ENCODE data around the gene SCTR.

DNA sequence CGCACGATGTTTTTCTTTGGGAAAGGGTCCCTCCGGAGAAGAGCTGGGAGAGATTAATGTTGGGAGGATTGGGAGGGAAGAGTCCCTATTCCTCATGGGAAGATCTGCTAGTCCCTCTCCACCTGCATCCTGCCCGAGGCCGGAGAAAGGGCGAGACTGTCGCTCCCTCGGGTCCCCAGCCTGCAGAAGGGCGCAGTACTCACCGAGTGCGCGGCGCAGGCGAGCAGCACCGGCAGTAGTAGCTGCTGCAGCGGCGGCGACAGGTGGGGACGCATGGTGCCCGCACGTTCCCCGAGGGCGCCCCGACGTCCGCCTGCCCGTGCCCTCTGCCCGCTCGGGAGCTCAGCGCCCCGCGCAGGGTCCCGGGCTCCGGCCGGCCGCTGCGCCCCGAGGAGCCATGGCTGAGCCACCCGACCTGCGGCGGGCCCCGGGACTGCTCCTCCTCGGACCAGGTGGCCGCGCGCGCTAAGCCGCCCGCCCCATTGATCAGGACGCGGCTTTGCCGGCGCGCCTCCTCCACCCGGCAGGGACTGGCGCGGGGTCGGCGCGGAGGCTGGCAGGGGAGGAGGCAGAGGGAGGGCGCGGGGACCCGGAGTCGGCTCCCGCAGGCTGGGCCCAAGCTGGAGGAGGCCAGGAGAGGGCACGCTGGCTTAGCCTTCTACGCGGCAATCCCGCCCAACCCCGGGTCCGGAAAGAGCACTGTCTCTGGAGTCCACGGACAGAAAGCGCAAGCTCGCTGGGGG lies at the start of gene SCTR:
- TF ChIP-seq BACH2 (CRISPR knock-in tag; IDR thresholded peaks at IDR 0.05; ENCODE audit: borderline replicate concordance) (no peak), ZNF70 (CRISPR knock-in tag; IDR thresholded peaks at IDR 0.05) (no peak)

Measured in SK-N-SH treated with all-trans-retinoic acid at 6 μM for 48 hours (cell line).